HepG2 (cell line): ENCODE results near the gene MTUS2. TPM values are rescaled to one million over a fixed set of nuclear protein-coding genes. Genes with fewer than 3 reads are reported as not detected.

Experiments used
- ATAC-seq: fragments of 200-7000 bp; cut with Tn5 transposase; 3 replicates; pipeline ENCODE4 v1.9.1; 2020; ENCODE audit warnings: mild to moderate bottlenecking, moderate library complexity
- BruUV-seq: library from RNA; stranded (reverse); fragments of 400-500 nt; replicated peaks from 2 replicates; lab custom pipeline; 2021; lab: Mats Ljungman, UMichigan
- CTCF ChIA-PET: fragments of 300-600 bp; formaldehyde crosslinking; extraction: SDS; loops from one replicate; lab custom pipeline; 2021; ENCODE audit warnings: low total read pairs, inconsistent platforms, low intra/inter-chr PET ratio; lab: Yijun Ruan, JAX
- POLR2A ChIA-PET: fragments of 350-600 bp; sonication (Branson Sonifier 250); formaldehyde crosslinking; loops from one replicate; lab custom pipeline; 2020; ENCODE audit warnings: antibody characterized with exemption, inconsistent platforms; lab: Yijun Ruan, JAX
- DNase-seq: peaks from one replicate; pipeline ENCODE4 v3.0.0-alpha.2; 2015; ENCODE audit warnings: low spot score
- FAIRE-seq: peaks from 3 replicates; lab custom pipeline; 2011; peaks lifted over from hg19 to GRCh38; lab: Jason Lieb, UNC
- H2AFZ ChIP-seq: one replicate; pipeline ENCODE4 v1.6.1; 2011; ENCODE audit warnings: low read length, inconsistent platforms
- H3K27ac ChIP-seq: fragments of 300-600 bp; 3 replicates; pipeline ENCODE4 v1.8.0; 2011; ENCODE audit warnings: mixed run types, mild to moderate bottlenecking, mixed read lengths, low read length, inconsistent platforms; ENCODE audit not compliant: insufficient read depth; ENCODE audit errors: extremely low read length
- H3K27me3 ChIP-seq, 2 experiments: fragments of 200-600 bp in 1 of 2; 2 replicates in 1 of 2; 3 replicates in 1 of 2; pipeline versions ENCODE4 v1.6.0 to v1.8.0; 2011; ENCODE audit warnings: low read length in 2 of 2, mild to moderate bottlenecking in 2 of 2, moderate library complexity in 2 of 2, inconsistent platforms in 1 of 2; ENCODE audit not compliant: insufficient read depth in 2 of 2, control insufficient read depth in 1 of 2
- H3K36me3 ChIP-seq, 2 experiments: fragments of 200-600 bp in 1 of 2; replicated peaks in 1 of 2; 2 replicates in 1 of 2; 3 replicates in 1 of 2; pipeline versions ENCODE4 v1.5.1 to v1.8.0; 2011; ENCODE audit warnings: low read length in 2 of 2, inconsistent platforms in 1 of 2; ENCODE audit not compliant: insufficient read depth in 2 of 2, control insufficient read depth in 1 of 2
- H3K4me1 ChIP-seq: 2 replicates; pipeline ENCODE4 v1.5.1; 2012; ENCODE audit warnings: low read length, inconsistent platforms; ENCODE audit not compliant: insufficient read depth
- H3K4me2 ChIP-seq: 2 replicates; pipeline ENCODE4 v1.6.0; 2011; ENCODE audit warnings: low read depth, low read length, inconsistent platforms
- H3K4me3 ChIP-seq, 3 experiments: fragments of 200-600 bp in 1 of 3; sonication (generic), shearing (Covaris generic) in 1 of 3; replicated peaks in 1 of 3; 2 replicates each; pipeline ENCODE4 v1.5.1; 2011 to 2016; ENCODE audit warnings: low read length in 3 of 3, inconsistent platforms in 2 of 3, low read depth in 2 of 3, mild to moderate bottlenecking in 2 of 3, control low read depth in 1 of 3, mixed read lengths in 1 of 3; ENCODE audit not compliant: insufficient read depth in 1 of 3
- H3K79me2 ChIP-seq: one replicate; pipeline ENCODE4 v1.6.1; 2011; ENCODE audit warnings: low read length, inconsistent platforms; ENCODE audit not compliant: insufficient read depth
- H3K9ac ChIP-seq: 2 replicates; pipeline ENCODE4 v1.6.0; 2011; ENCODE audit warnings: mild to moderate bottlenecking, low read depth, low read length, inconsistent platforms; ENCODE audit not compliant: insufficient read depth
- H3K9me3 ChIP-seq: 2 replicates; pipeline ENCODE4 v1.5.1; 2012; ENCODE audit warnings: mild to moderate bottlenecking, low read length
- H4K20me1 ChIP-seq: 2 replicates; pipeline ENCODE4 v1.6.0; 2011; ENCODE audit warnings: inconsistent platforms, mild to moderate bottlenecking, low read length, moderate library complexity; ENCODE audit not compliant: insufficient read depth
- ATF6 ChIP-seq: sonication (generic); formaldehyde crosslinking; conservative IDR thresholded peaks from 2 replicates; pipeline ENCODE4 v1.4.0; 2020; ENCODE audit warnings: missing genetic modification reagents
- BORCS8-MEF2B ChIP-seq: sonication (generic); formaldehyde crosslinking; IDR thresholded peaks from 2 replicates; pipeline ENCODE4 v1.8.0; 2022; ENCODE audit warnings: mild to moderate bottlenecking, missing genetic modification reagents
- FOSL2 ChIP-seq: sonication (generic); formaldehyde crosslinking; IDR thresholded peaks from 2 replicates; pipeline ENCODE4 v1.4.0; 2020; ENCODE audit warnings: missing genetic modification reagents
- GLI4 ChIP-seq: sonication (generic); formaldehyde crosslinking; IDR thresholded peaks from 2 replicates; pipeline ENCODE4 v1.5.1; 2020; ENCODE audit warnings: missing genetic modification reagents, mild to moderate bottlenecking, moderate library complexity, borderline replicate concordance
- SRSF4 ChIP-seq: fragments of 200-400 bp; formaldehyde crosslinking; IDR thresholded peaks from one replicate; pipeline ENCODE4 v1.6.1; 2018; ENCODE audit warnings: mild to moderate bottlenecking, low read depth, low read length, moderate library complexity; ENCODE audit not compliant: poor library complexity, severe bottlenecking
- ZFP82 ChIP-seq: sonication (generic); formaldehyde crosslinking; IDR thresholded peaks from 2 replicates; pipeline ENCODE4 v1.5.1; 2020; ENCODE audit warnings: mild to moderate bottlenecking, missing genetic modification reagents, borderline replicate concordance
- ZNF550 ChIP-seq: sonication (generic); formaldehyde crosslinking; IDR thresholded peaks from 2 replicates; pipeline ENCODE4 v1.4.0; 2020; ENCODE audit warnings: mild to moderate bottlenecking, missing genetic modification reagents, borderline replicate concordance
- WGBS: methylation state at CpG from one replicate; pipeline ENCODE4 v1.1.6; 2017; ENCODE audit warnings: low lambda C conversion rate; 5-methylcytosine and 5-hydroxymethylcytosine counted together
- in situ Hi-C: cut with HindIII; loops from 2 replicates; pipeline ENCODE4 v1.10.0; 2017; ENCODE audit warnings: low pct_unique_long_range_greater_than_20kb; ENCODE audit not compliant: extremely low pct_ligation_motif_present
- intact Hi-C: fragments of 100-400 bp; cut with micrococcal nuclease; formaldehyde crosslinking; loops from one replicate; pipeline ENCODE4 v1.10.0; 2022; ENCODE audit not compliant: unreplicated experiment
- polyA plus RNA-seq, 8 experiments: library from polyadenylated mRNA; depleted of rRNA in 3 of 8; stranded (reverse) in 7 of 8; unstranded in 1 of 8; fragments of >200 nt; fragmentation: Illumina TruSeq in 4 of 8; extraction: Trizol in 4 of 8; gene quantifications; 2 replicates each; pipeline versions ENCODE4 v1.2.1 to v1.2.3, GENCODE V29; 2011 to 2016; ENCODE audit warnings: low read depth in 4 of 8, missing spikeins in 1 of 8, mixed read lengths in 1 of 8; ENCODE audit not compliant: insufficient read depth in 1 of 8
- total RNA-seq, 5 experiments: library from RNA; depleted of rRNA; stranded (reverse); fragments of >200 nt; fragmentation: Illumina TruSeq; extraction: Trizol; gene quantifications; 2 replicates each; pipeline ENCODE4 v1.2.3, GENCODE V29; 2016; ENCODE audit warnings: low read depth in 1 of 5
- TF ChIP-seq, protein P1 (sequence below): sonication (generic); formaldehyde crosslinking; conservative IDR thresholded peaks from 2 replicates; pipeline ENCODE4 v1.4.0; 2020; ENCODE audit warnings: missing genetic modification reagents

MTUS2 gene
- total and polyA plus RNA-seq, 2 of the 13 experiments (the other 11 are each of a cell fraction or from before 2014, with no cell fraction given): not detected

GRCh38 chr13:28822151-28822550 lies 2.0 kb downstream of the MTUS2 start:
- Histone ChIP-seq H3K27me3 (peaks cover 0 to 9% of the 10 kb centered on the region in 2 experiments; a peak in 2 of 5 replicates), H2AFZ (no peak overlapping the region), H3K9ac (no peak overlapping the region), H3K36me3 (no peaks in the 10 kb centered on the region), H3K4me3 (no peak overlapping the region), H3K79me2 (no peaks in the 10 kb centered on the region), H4K20me1 (no peaks in the 10 kb centered on the region), H3K27ac (no peak overlapping the region), H3K4me1 (no peaks in the 10 kb centered on the region), H3K4me2 (no peak overlapping the region), H3K9me3 (no peaks in the 10 kb centered on the region)
- intact Hi-C loops: no loop called here
- ATAC-seq: no peak
- POLR2A ChIA-PET: no interaction called here
- WGBS: 56% methylated on average over 5 of the region's 5 CpGs
- FAIRE-seq: no peak
- in situ Hi-C loops: loop anchor here (10.0 to 25.0 kb wide), 2 partner anchors 553 to 890 kb away; no protein-coding TSS in a partner anchor
- TF ChIP-seq ZNF550 (CRISPR knock-in tag) (no peak), SRSF4 (no peak), FOSL2 (CRISPR knock-in tag) (no peak), GLI4 (no peak), ZFP82 (no peak), ATF6 (CRISPR knock-in tag) (no peak), BORCS8-MEF2B (CRISPR knock-in tag) (no peak)
- TF ChIP-seq, protein P1, sequence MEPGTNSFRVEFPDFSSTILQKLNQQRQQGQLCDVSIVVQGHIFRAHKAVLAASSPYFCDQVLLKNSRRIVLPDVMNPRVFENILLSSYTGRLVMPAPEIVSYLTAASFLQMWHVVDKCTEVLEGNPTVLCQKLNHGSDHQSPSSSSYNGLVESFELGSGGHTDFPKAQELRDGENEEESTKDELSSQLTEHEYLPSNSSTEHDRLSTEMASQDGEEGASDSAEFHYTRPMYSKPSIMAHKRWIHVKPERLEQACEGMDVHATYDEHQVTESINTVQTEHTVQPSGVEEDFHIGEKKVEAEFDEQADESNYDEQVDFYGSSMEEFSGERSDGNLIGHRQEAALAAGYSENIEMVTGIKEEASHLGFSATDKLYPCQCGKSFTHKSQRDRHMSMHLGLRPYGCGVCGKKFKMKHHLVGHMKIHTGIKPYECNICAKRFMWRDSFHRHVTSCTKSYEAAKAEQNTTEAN (CRISPR knock-in tag): no peak
- DNase-seq: no peak
- CTCF ChIA-PET: no interaction called here
- no TSS peak for BruUV-seq
